ENCODE results near the gene NHLRC1.

The NHLRC1 gene

DNA sequence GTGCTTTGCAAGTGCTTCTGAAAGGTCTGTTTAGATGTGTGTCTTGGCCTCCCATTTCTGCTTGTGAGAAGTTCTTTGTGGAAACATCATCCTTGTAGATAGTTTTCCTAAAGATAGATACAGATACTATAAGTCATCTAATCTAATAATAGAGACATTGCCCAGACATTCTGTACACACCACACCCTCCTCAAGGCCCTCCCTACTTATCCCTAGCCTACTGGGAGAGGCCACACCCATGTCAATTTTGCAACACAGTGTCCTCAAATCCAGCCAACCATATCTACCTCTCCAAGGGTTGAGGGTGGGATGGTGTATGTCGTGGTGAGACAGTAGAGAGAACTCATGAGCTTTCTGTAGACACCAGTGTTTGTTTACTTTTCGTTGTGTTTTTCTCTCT is 39.0 kb upstream of the NHLRC1 start:
- no peak overlapping the region for H3K4me3 ChIP-seq (ENCODE audit: low read depth, low read length)
- TF ChIP-seq CTCF (IDR thresholded peaks at IDR 0.05; ENCODE audit: control insufficient read depth, extremely low read depth, insufficient read depth): no peak
- DNase-seq (ENCODE audit: low read depth): no peak

GRCh38 chr6:18160911-18161310 is 38.4 kb upstream of the NHLRC1 start:
- no peak for TF ChIP-seq CTCF (IDR thresholded peaks at IDR 0.05; ENCODE audit: control insufficient read depth, extremely low read depth, insufficient read depth)
- no peak overlapping the region for H3K4me3 ChIP-seq (ENCODE audit: low read depth, low read length)
- no peak for DNase-seq (ENCODE audit: low read depth)

GRCh38 chr6:18155864-18156421 is 33.5 kb upstream of the NHLRC1 start:
- DNase-seq (ENCODE audit: low read depth): peak; percentile 80
- peak; percentile 62 for TF ChIP-seq CTCF (IDR thresholded peaks at IDR 0.05; ENCODE audit: control insufficient read depth, extremely low read depth, insufficient read depth)
- peak overlapping the region; percentile 94 for H3K4me3 ChIP-seq (ENCODE audit: low read depth, low read length)

- DNase-seq (ENCODE audit: low read depth): peak; percentile 90
- peak within 1 kb of the TSS; percentile 94 for H3K4me3 ChIP-seq (ENCODE audit: low read depth, low read length)
- no peak for TF ChIP-seq CTCF (IDR thresholded peaks at IDR 0.05; ENCODE audit: control insufficient read depth, extremely low read depth, insufficient read depth)
Measured at GRCh38 chr6:18155150-18155863, 32.8 kb upstream of the NHLRC1 start, which contains the start of gene KDM1B. Gene KDM1B (plus strand): TSS chr6:18155422. CDS start chr6:18159896, 4,474 bp downstream.

DNA sequence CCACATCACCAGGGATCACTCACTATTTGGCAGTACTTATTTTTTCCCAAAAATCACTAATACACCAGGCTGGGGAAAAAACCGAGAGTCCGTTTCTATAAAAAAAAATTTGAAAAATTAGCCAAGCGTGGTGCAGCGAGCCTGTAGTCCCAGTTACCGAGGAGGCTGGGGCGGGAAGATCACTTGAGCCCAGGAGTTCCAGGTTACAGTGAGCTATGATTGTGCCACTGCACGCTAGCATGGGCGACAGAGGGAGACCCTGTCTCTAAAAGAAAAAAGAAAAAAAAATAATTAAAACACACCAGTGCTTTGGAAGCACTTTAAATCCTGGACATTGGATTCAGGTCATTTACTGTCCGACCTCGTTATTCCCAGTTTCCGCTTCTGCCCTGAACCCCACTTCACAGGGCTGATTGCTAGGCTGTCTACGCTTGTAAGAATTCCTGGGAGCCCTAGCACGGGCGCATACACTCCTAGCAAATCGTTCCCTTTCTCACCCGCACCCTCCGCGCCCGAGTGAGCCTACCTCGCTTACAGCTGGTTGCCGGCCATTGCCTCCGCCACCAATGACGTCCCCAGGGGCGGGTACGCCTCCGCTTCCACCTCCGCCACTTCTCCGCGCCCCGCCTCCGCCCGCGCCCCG is 32.2 kb upstream of the NHLRC1 start, which contains the start of gene TPMT:
Gene TPMT, minus strand, starts transcription at position 571 of the 643 bp plus-strand sequence. CDS start 5,950 bp downstream, outside the sequence.
- peak within 1 kb of the TSS; percentile 94 for H3K4me3 ChIP-seq (ENCODE audit: low read depth, low read length)
- no peak for TF ChIP-seq CTCF (IDR thresholded peaks at IDR 0.05; ENCODE audit: control insufficient read depth, extremely low read depth, insufficient read depth)
- no peak for DNase-seq (ENCODE audit: low read depth)

- no peak for DNase-seq (ENCODE audit: low read depth)
- no peak overlapping the region for H3K4me3 ChIP-seq (ENCODE audit: low read depth, low read length)
- no peak for TF ChIP-seq CTCF (IDR thresholded peaks at IDR 0.05; ENCODE audit: control insufficient read depth, extremely low read depth, insufficient read depth)
Measured at GRCh38 chr6:18153311-18153703, 30.8 kb upstream of the NHLRC1 start.
